HCT116 (cell line): ENCODE data around the gene ASGR1. TPM values are rescaled to one million over a fixed set of nuclear protein-coding genes. Genes with fewer than 3 reads are reported as not detected.

Source experiments
- ATAC-seq: fragments of 200-7000 bp; cut with Tn5 transposase; 2 replicates; pipeline ENCODE4 v1.9.1; 2020; ENCODE audit warnings: mild to moderate bottlenecking, moderate library complexity
- BruUV-seq: library from RNA; stranded (reverse); fragments of 400-500 nt; replicated peaks from 2 replicates; lab custom pipeline; 2021; lab: Mats Ljungman, UMichigan
- CTCF ChIA-PET: fragments of 300-600 bp; sonication (Branson Sonifier 250); formaldehyde crosslinking; loops from one replicate; lab custom pipeline; 2021; ENCODE audit warnings: antibody characterized with exemption; lab: Charles Lee
- POLR2A ChIA-PET: fragments of 300-600, 350-600 bp; sonication (Branson Sonifier 250); formaldehyde crosslinking; loops from one replicate; lab custom pipeline; 2021; ENCODE audit warnings: antibody characterized with exemption; lab: Charles Lee
- RAD21 ChIA-PET, 2 experiments: fragments of 300-600 bp; sonication (Branson Sonifier 250); formaldehyde crosslinking; loops; one replicate each; lab custom pipeline; 2023; ENCODE audit warnings: low total read pairs in 2 of 2; ENCODE audit not compliant: uncharacterized antibody in 2 of 2, unreplicated experiment in 2 of 2, low non-redundant PET in 1 of 2; lab: Charles Lee
- DNase-seq: peaks from one replicate; pipeline ENCODE4 v3.0.0-alpha.2; 2010; ENCODE audit warnings: low read depth, low spot score
- H2AFZ ChIP-seq: fragments of 200-600 bp; shearing (Covaris generic), sonication (generic); 2 replicates; pipeline ENCODE4 v1.6.1; 2017; ENCODE audit warnings: low read depth, mixed run types, mixed read lengths, antibody characterized with exemption, low read length; ENCODE audit not compliant: poor library complexity, severe bottlenecking
- H3K27ac ChIP-seq: 2 replicates; pipeline ENCODE4 v1.5.1; 2012; ENCODE audit warnings: low read depth, low read length
- H3K27me3 ChIP-seq: fragments of 200-600 bp; sonication (generic); 2 replicates; pipeline ENCODE4 v1.6.1; 2016; ENCODE audit warnings: mixed run types, low read length, mixed read lengths; ENCODE audit not compliant: insufficient read depth
- H3K36me3 ChIP-seq, 2 experiments: fragments of 200-500 bp in 1 of 2; fragments of 200-600 bp in 1 of 2; sonication (Bioruptor generic) in 1 of 2; sonication (generic) in 1 of 2; 2 replicates each; pipeline versions ENCODE4 v1.5.1 to v1.6.1; 2014 to 2016; ENCODE audit warnings: low read length in 2 of 2, inconsistent platforms in 1 of 2, mixed read lengths in 1 of 2, mixed run types in 1 of 2; ENCODE audit not compliant: insufficient read depth in 2 of 2, control insufficient read depth in 1 of 2
- H3K4me1 ChIP-seq, 2 experiments: fragments of 200-600 bp in 1 of 2; sonication (generic) in 1 of 2; 2 replicates each; pipeline versions ENCODE4 v1.5.1 to v1.6.1; 2012 to 2017; ENCODE audit warnings: low read length in 2 of 2, inconsistent platforms in 1 of 2, mild to moderate bottlenecking in 1 of 2, mixed read lengths in 1 of 2, mixed run types in 1 of 2, moderate library complexity in 1 of 2; ENCODE audit not compliant: insufficient read depth in 2 of 2, control insufficient read depth in 1 of 2
- H3K4me2 ChIP-seq: fragments of 200-600 bp; sonication (generic); 2 replicates; pipeline ENCODE4 v1.6.1; 2017; ENCODE audit warnings: mixed run types, low read length, mixed read lengths
- H3K4me3 ChIP-seq, 2 experiments: fragments of 200-600 bp in 1 of 2; sonication (generic) in 1 of 2; replicated peaks in 1 of 2; 2 replicates each; pipeline ENCODE4 v1.5.1; 2011 to 2016; ENCODE audit warnings: low read length in 2 of 2, control low read depth in 1 of 2, low read depth in 1 of 2, mild to moderate bottlenecking in 1 of 2, mixed read lengths in 1 of 2, mixed run types in 1 of 2
- H3K79me2 ChIP-seq: fragments of 200-600 bp; sonication (generic); 2 replicates; pipeline ENCODE4 v1.6.1; 2017; ENCODE audit warnings: mild to moderate bottlenecking, mixed run types, low read length, moderate library complexity, mixed read lengths; ENCODE audit not compliant: insufficient read depth
- H3K9ac ChIP-seq: fragments of 200-600 bp; sonication (generic); 2 replicates; pipeline ENCODE4 v1.6.1; 2016; ENCODE audit warnings: low read length, mixed read lengths
- H3K9me2 ChIP-seq: fragments of 200-600 bp; sonication (generic), shearing (Covaris generic); 2 replicates; pipeline ENCODE4 v1.6.1; 2017; ENCODE audit warnings: mixed run types, mild to moderate bottlenecking, moderate library complexity; ENCODE audit not compliant: insufficient read depth
- H3K9me3 ChIP-seq, 2 experiments: fragments of 200-500 bp in 1 of 2; fragments of 200-600 bp in 1 of 2; sonication (Bioruptor generic) in 1 of 2; sonication (generic) in 1 of 2; 2 replicates each; pipeline ENCODE4 v1.6.1; 2014 to 2017; ENCODE audit warnings: low read length in 2 of 2, mixed read lengths in 2 of 2, inconsistent platforms in 1 of 2, low read depth in 1 of 2, mild to moderate bottlenecking in 1 of 2, mixed run types in 1 of 2, moderate library complexity in 1 of 2; ENCODE audit not compliant: control insufficient read depth in 1 of 2, insufficient read depth in 1 of 2
- H4K20me1 ChIP-seq: fragments of 200-600 bp; sonication (generic), shearing (Covaris generic); 2 replicates; pipeline ENCODE4 v1.6.1; 2017; ENCODE audit warnings: mixed run types, mild to moderate bottlenecking, moderate library complexity; ENCODE audit not compliant: insufficient read depth
- ATF3 ChIP-seq: IDR thresholded peaks from 2 replicates; pipeline ENCODE4 v1.6.1; 2012
- CBX3 ChIP-seq: IDR thresholded peaks from 2 replicates; pipeline ENCODE4 v1.6.1; 2012; ENCODE audit warnings: low read depth
- CEBPB ChIP-seq: IDR thresholded peaks from 2 replicates; pipeline ENCODE4 v1.6.1; 2012; ENCODE audit warnings: low read depth
- CTCF ChIP-seq, 3 experiments: fragments of 200-600 bp in 1 of 3; sonication (generic) in 1 of 3; IDR thresholded peaks in 2 of 3; conservative IDR thresholded peaks in 1 of 3; 2 replicates each; pipeline ENCODE4 v1.5.1; 2012 to 2017; ENCODE audit warnings: low read depth in 2 of 3, low read length in 2 of 3, antibody characterized with exemption in 1 of 3, borderline replicate concordance in 1 of 3, control low read depth in 1 of 3, mild to moderate bottlenecking in 1 of 3, mixed read lengths in 1 of 3, mixed run types in 1 of 3, moderate library complexity in 1 of 3; ENCODE audit not compliant: insufficient read depth in 1 of 3
- EGR1 ChIP-seq: IDR thresholded peaks from 2 replicates; pipeline ENCODE4 v1.6.1; 2012; ENCODE audit warnings: low read depth
- EZH2phosphoT487 ChIP-seq: fragments of 200-600 bp; IDR thresholded peaks from 2 replicates; pipeline ENCODE4 v1.6.1; 2018; ENCODE audit warnings: antibody characterized with exemption, borderline replicate concordance
- FOSL1 ChIP-seq: IDR thresholded peaks from 2 replicates; pipeline ENCODE4 v1.6.1; 2012; ENCODE audit warnings: low read depth
- MAX ChIP-seq: IDR thresholded peaks from 2 replicates; pipeline ENCODE4 v1.6.1; 2012
- POLR2A ChIP-seq: IDR thresholded peaks from 2 replicates; pipeline ENCODE4 v1.7.0; 2011; ENCODE audit warnings: borderline replicate concordance; ENCODE audit not compliant: insufficient read depth, insufficient read length; ENCODE audit errors: extremely low read depth
- POLR2AphosphoS5 ChIP-seq: IDR thresholded peaks from 2 replicates; pipeline ENCODE4 v1.6.1; 2011; ENCODE audit warnings: mild to moderate bottlenecking, low read depth, low read length, moderate library complexity
- REST ChIP-seq: IDR thresholded peaks from 2 replicates; pipeline ENCODE4 v1.6.1; 2012; ENCODE audit warnings: low read depth
- SIN3A ChIP-seq: IDR thresholded peaks from 2 replicates; pipeline ENCODE4 v1.6.1; 2012; ENCODE audit warnings: low read depth
- SP1 ChIP-seq: IDR thresholded peaks from 2 replicates; pipeline ENCODE4 v1.6.1; 2012; ENCODE audit warnings: low read depth
- SRF ChIP-seq: IDR thresholded peaks from 2 replicates; pipeline ENCODE4 v1.6.1; 2012; ENCODE audit warnings: low read depth
- TCF7L2 ChIP-seq: IDR thresholded peaks from 2 replicates; pipeline ENCODE4 v1.7.0; 2011; ENCODE audit warnings: borderline replicate concordance, inconsistent platforms; ENCODE audit not compliant: insufficient read depth, insufficient read length; ENCODE audit errors: extremely low read depth
- YY1 ChIP-seq: IDR thresholded peaks from 2 replicates; pipeline ENCODE4 v1.6.1; 2011; ENCODE audit warnings: low read length, low read depth, moderate library complexity, mild to moderate bottlenecking; ENCODE audit not compliant: insufficient replicate concordance; ENCODE audit errors: extremely low read depth
- ZFX ChIP-seq: fragments of 450-650 bp; IDR thresholded peaks from 2 replicates; pipeline ENCODE4 v1.6.1; 2017
- intact Hi-C: fragments of 100-400 bp; cut with micrococcal nuclease; formaldehyde crosslinking; loops from 2 replicates; pipeline ENCODE4 v1.10.0; 2022
- total RNA-seq: library from RNA; stranded (reverse); gene quantifications from one replicate; pipeline ENCODE4 v1.2.1, GENCODE V29; 2021; ENCODE audit not compliant: unreplicated experiment

Gene ASGR1
- total RNA-seq, 1 experiment from 2014 or later: 1.2 TPM

- H3K4me3 ChIP-seq: no peak overlapping the region
- DNase-seq (no peak), ATAC-seq (no peak)
- peaks cover 0 to 5% of the 10 kb centered on the region in 2 experiments; a peak in 1 of 4 replicates for H3K4me1 ChIP-seq
- no peaks in the 10 kb centered on the region for H3K9me2 ChIP-seq
- intact Hi-C loops: no loop called here
- no peak overlapping the region for H2AFZ ChIP-seq
- H3K36me3 ChIP-seq: no peaks in the 10 kb centered on the region
- H3K4me2 ChIP-seq: no peak overlapping the region
- ChIA-PET RAD21 (no interaction called here), CTCF (no interaction called here), POLR2A (no interaction called here)
- no peaks in the 10 kb centered on the region for H4K20me1 ChIP-seq
- no peaks in the 10 kb centered on the region for H3K9me3 ChIP-seq
- no peak overlapping the region for H3K27ac ChIP-seq
- H3K79me2 ChIP-seq: no peaks in the 10 kb centered on the region
- BruUV-seq: no TSS peak
- H3K27me3 ChIP-seq: no peaks in the 10 kb centered on the region
- no peak overlapping the region for H3K9ac ChIP-seq
- no peak for TF ChIP-seq ATF3
- TF ChIP-seq EZH2phosphoT487: no peak
- no peak for TF ChIP-seq POLR2AphosphoS5
- no peak for TF ChIP-seq REST
- no peak for TF ChIP-seq SRF
- TF ChIP-seq ZFX: no peak
- TF ChIP-seq CTCF (IDR thresholded peaks at IDR 0.05 in 2 of 3, conservative IDR thresholded peaks at IDR 0.05 in 1 of 3; ENCODE audit: borderline replicate concordance in 1 of 3, insufficient read depth in 1 of 3, low read depth in 2 of 3, low read length in 2 of 3): no peak
- no peak for TF ChIP-seq CBX3
- no peak for TF ChIP-seq CEBPB
- no peak for TF ChIP-seq FOSL1
- no peak for TF ChIP-seq TCF7L2
- TF ChIP-seq EGR1: no peak
- TF ChIP-seq YY1: no peak
- no peak for TF ChIP-seq SP1
- TF ChIP-seq POLR2A: no peak
- no peak for TF ChIP-seq MAX
- TF ChIP-seq SIN3A: no peak
Measured at GRCh38 chr17:7192271-7192937, 13.2 kb upstream of the ASGR1 start.
